Panc1 (cell line): Measurements from ENCODE around the gene ADARB2.

ENCODE experiments used
- CTCF ChIP-seq: fragments of 450-650 bp; IDR thresholded peaks from 2 replicates; pipeline ENCODE4 v1.5.1; 2017; ENCODE audit warnings: mild to moderate bottlenecking
- POLR2AphosphoS5 ChIP-seq: IDR thresholded peaks from 2 replicates; pipeline ENCODE4 v1.6.1; 2012; ENCODE audit warnings: mild to moderate bottlenecking, low read depth, low read length, moderate library complexity
- TCF7L2 ChIP-seq: IDR thresholded peaks from 2 replicates; pipeline ENCODE4 v1.6.1; 2011; ENCODE audit warnings: mild to moderate bottlenecking, low read depth, low read length, inconsistent platforms

- TF ChIP-seq CTCF (no peak), TCF7L2 (no peak), POLR2AphosphoS5 (no peak)
These were observed 262.8 kb downstream of the ADARB2 start for GRCh38 chr10:1474376-1475097.
